22Rv1 (cell line): ENCODE measurements around the gene EHBP1.

Experiments used
- H3K27ac ChIP-seq: fragments of 450-650 bp; 2 replicates; pipeline ENCODE4 v1.5.1; 2017
- CTCF ChIP-seq: fragments of 450-650 bp; IDR thresholded peaks from 2 replicates; pipeline ENCODE4 v1.5.1; 2017; ENCODE audit warnings: mild to moderate bottlenecking
- ZFX ChIP-seq: fragments of 450-650 bp; IDR thresholded peaks from 2 replicates; pipeline ENCODE4 v1.6.1; 2017; ENCODE audit warnings: antibody characterized with exemption, borderline replicate concordance

Gene EHBP1

GRCh38 chr2:62931536-62931935 is 226.0 kb downstream of the EHBP1 start:
- TF ChIP-seq ZFX (no peak), CTCF (no peak)
- no peak overlapping the region for H3K27ac ChIP-seq

GRCh38 chr2:62933398-62933917 is 227.9 kb downstream of the EHBP1 start:
- no peak overlapping the region for H3K27ac ChIP-seq
- TF ChIP-seq ZFX (no peak), CTCF (no peak)

- TF ChIP-seq CTCF (no peak), ZFX (no peak)
- H3K27ac ChIP-seq: no peak overlapping the region
Measured at GRCh38 chr2:62934517-62934916, 229.0 kb downstream of the EHBP1 start.

DNA sequence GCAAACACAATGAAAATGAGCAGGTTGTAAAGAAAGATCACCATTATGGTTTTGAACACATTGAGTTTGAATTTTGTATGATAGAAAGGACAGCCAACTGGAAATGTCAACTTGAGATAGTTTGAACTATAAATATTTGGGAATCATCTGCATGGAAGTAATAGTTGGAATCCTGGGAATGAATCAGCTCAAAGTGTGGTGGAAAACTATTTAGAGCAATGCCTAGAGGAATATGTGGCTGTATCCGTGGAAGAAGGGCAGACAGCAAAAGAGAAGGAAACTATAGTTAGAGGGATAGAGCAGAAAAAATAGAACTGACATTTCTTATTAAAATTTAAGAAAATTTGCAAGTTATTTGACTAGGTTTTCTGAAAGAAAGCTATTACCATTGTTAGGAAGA is 232.6 kb downstream of the EHBP1 start:
- no peak overlapping the region for H3K27ac ChIP-seq
- TF ChIP-seq CTCF: no peak
- TF ChIP-seq ZFX: no peak

DNA sequence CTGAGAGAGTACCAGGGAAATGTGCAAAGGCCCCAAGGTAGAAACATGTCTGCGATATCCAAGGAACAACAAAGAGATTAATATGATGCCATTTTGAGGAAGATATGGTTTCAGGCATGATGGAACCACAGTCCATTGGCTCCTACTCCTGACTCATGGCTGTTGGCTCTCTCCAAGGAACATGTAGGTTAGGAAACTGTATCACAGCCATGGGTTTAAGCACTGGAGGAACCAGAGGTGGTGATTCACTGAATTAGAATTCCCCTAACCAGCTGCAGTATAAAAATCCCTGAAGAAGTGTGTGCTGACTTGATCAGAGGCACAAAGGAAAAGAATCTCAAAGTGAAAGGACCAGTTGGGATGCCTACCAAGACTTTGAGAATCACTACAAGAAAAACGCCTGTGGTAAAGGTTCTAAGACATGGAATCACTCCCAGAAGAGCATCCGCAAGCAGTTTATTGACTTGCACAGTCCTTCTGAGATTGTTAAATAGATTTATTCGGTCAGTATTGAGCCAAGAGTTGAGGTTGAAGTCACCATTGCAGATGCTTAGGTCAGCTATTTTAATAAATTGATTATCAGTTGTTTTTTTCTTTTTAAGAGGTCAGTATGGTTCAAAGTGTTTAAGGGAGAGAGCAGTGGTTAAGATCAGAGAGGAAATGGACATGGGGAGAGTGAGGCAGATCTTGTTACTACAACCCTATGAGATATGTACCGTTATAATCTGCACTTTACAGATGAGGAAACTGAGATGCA is 234.4 kb downstream of the EHBP1 start:
- TF ChIP-seq CTCF (no peak), ZFX (no peak)
- H3K27ac ChIP-seq: no peak overlapping the region

- TF ChIP-seq ZFX (no peak), CTCF (no peak)
- no peak overlapping the region for H3K27ac ChIP-seq
Measured at GRCh38 chr2:62940697-62941096, 235.2 kb downstream of the EHBP1 start.

GRCh38 chr2:62941413-62941812 is 235.9 kb downstream of the EHBP1 start:
- TF ChIP-seq ZFX (no peak), CTCF (peak; percentile 32; the same call in 1 of the 2 replicates)
- H3K27ac ChIP-seq: no peak overlapping the region
